Breast epithelium (tissue), 3 donors: Measurements from ENCODE around the gene HBS1L.

Source experiments
- POLR2AphosphoS5 ChIP-seq, 3 donors: sonication (generic); formaldehyde crosslinking; IDR thresholded peaks; one replicate each; pipeline ENCODE4 v1.6.1; 2017; ENCODE audit warnings: antibody characterized with exemption in 3 of 3
- TF ChIP-seq, protein P1 (sequence below), 3 donors: fragments of 450-650 bp; IDR thresholded peaks; one replicate each; pipeline ENCODE4 v1.5.1; 2016 to 2017; ENCODE audit warnings: antibody characterized with exemption in 3 of 3, mild to moderate bottlenecking in 3 of 3, moderate library complexity in 3 of 3

DNA sequence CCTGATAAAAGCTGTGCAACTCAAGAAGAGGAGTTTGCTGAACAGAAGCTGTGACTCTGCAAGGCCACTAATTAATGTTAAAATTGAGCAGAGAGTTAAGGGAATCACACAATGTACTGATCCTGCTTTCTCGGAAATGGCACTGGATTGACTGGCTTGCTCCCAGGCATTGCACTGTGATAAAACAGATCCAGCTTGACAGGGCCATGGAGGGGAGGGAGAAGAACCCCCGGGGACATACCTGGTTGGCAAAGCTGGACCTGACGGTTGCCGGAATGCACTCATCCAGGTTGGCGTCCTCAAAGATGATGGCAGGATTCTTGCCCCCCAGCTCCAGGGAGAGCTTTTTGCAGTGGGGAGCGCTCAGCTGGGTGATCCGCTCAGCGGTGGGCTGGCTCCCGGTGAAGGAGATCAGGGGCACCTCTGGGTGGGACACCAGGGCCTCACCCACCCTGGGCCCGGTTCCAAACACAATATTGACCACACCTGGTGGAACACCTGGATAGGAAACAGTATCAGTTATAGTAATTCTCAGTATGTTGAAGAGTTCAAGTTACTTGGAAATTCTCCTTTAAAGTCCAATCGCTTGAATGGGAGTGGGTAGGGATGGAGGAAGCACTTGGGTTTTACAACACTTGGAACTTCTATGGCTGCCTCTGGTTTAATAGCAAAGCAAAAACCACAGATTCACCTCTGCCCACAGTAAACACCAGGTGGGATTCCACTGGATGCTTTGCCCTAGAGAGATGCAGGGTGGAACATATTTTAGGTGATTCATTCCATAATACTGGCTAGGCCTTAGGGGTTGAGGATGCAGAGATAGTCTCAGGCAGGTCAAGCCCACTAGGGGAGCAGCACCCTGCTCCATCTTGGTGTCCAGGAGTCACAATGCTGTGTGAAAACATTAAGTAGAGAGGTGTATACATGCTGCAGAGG, 121.8 kb downstream of the HBS1L start:
- TF ChIP-seq, protein P1, sequence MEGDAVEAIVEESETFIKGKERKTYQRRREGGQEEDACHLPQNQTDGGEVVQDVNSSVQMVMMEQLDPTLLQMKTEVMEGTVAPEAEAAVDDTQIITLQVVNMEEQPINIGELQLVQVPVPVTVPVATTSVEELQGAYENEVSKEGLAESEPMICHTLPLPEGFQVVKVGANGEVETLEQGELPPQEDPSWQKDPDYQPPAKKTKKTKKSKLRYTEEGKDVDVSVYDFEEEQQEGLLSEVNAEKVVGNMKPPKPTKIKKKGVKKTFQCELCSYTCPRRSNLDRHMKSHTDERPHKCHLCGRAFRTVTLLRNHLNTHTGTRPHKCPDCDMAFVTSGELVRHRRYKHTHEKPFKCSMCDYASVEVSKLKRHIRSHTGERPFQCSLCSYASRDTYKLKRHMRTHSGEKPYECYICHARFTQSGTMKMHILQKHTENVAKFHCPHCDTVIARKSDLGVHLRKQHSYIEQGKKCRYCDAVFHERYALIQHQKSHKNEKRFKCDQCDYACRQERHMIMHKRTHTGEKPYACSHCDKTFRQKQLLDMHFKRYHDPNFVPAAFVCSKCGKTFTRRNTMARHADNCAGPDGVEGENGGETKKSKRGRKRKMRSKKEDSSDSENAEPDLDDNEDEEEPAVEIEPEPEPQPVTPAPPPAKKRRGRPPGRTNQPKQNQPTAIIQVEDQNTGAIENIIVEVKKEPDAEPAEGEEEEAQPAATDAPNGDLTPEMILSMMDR (IDR thresholded peaks at IDR 0.05) = no peak
- TF ChIP-seq POLR2AphosphoS5 (IDR thresholded peaks at IDR 0.05) = no peak
